ENCODE measurements around the gene MT1B.

DNA sequence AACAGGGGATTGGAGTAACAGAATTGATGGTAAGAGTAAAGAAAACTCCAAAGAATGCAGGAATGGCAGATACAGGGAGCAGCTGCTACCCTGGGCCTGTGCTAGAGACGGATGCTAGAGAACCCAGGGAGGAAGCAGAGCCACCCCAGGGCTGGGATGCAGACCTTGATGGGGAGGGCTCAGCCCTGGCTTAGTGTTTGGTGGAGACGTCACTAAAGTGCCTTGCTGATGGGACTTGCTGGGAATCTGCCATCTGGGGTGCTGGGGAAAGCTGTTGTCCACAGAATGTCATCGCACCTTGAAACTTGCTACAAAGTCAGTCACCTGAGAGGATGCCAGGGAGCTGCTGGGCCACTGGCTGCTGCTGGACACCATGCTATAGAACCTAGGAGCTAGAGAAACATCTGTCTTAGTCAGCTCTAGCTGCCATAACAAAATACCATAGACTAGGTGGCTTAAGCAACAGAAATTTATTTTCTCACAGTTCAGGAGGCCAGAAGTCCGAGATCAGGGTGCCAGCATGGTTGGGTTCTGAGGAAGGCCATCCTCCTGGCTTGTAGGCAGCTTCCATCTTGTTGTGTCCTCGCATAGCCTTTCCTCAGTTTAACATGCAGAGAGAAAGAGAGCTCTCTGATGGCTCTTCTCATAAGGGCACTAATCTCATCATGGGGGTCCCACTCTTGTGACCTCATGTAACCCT, 45.9 kb downstream of the MT1B start:
- TF ChIP-seq, protein P1, sequence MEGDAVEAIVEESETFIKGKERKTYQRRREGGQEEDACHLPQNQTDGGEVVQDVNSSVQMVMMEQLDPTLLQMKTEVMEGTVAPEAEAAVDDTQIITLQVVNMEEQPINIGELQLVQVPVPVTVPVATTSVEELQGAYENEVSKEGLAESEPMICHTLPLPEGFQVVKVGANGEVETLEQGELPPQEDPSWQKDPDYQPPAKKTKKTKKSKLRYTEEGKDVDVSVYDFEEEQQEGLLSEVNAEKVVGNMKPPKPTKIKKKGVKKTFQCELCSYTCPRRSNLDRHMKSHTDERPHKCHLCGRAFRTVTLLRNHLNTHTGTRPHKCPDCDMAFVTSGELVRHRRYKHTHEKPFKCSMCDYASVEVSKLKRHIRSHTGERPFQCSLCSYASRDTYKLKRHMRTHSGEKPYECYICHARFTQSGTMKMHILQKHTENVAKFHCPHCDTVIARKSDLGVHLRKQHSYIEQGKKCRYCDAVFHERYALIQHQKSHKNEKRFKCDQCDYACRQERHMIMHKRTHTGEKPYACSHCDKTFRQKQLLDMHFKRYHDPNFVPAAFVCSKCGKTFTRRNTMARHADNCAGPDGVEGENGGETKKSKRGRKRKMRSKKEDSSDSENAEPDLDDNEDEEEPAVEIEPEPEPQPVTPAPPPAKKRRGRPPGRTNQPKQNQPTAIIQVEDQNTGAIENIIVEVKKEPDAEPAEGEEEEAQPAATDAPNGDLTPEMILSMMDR (IDR thresholded peaks at IDR 0.05): no peak
- TF ChIP-seq POLR2A (IDR thresholded peaks at IDR 0.05): no peak

Measured in heart left ventricle (tissue), 13 donors.